GM23248 (cell line): ENCODE results near the gene C11orf86. TPM values are rescaled to one million over a fixed set of nuclear protein-coding genes. Genes with fewer than 3 reads are reported as not detected.
A peak's percentile ranks its signal among the peaks of the same experiment; 100 is the strongest.

Source experiments
- DNase-seq: peaks from one replicate; pipeline ENCODE4 v3.0.0-alpha.2; 2015
- H2AFZ ChIP-seq: fragments of 200-600 bp; sonication (generic); 2 replicates; pipeline ENCODE4 v1.6.1; 2016; ENCODE audit warnings: antibody characterized with exemption
- H3F3A ChIP-seq: fragments of 200-600 bp; sonication (generic); 2 replicates; pipeline ENCODE4 v1.6.1; 2016; ENCODE audit warnings: mild to moderate bottlenecking, antibody characterized with exemption, mixed run types; ENCODE audit not compliant: insufficient read depth
- H3K27ac ChIP-seq: fragments of 200-600 bp; sonication (generic); 2 replicates; pipeline ENCODE4 v1.5.1; 2016; ENCODE audit warnings: mild to moderate bottlenecking
- H3K27me3 ChIP-seq: fragments of 200-600 bp; sonication (generic); replicated peaks from 2 replicates; pipeline ENCODE4 v1.6.1; 2016; ENCODE audit warnings: mild to moderate bottlenecking; ENCODE audit not compliant: insufficient read depth
- H3K36me3 ChIP-seq: fragments of 200-600 bp; sonication (generic); 2 replicates; pipeline ENCODE4 v1.6.1; 2016; ENCODE audit warnings: low read depth, mild to moderate bottlenecking
- H3K4me1 ChIP-seq: fragments of 200-600 bp; sonication (generic); 2 replicates; pipeline ENCODE4 v1.6.1; 2016; ENCODE audit warnings: mild to moderate bottlenecking; ENCODE audit not compliant: insufficient read depth
- H3K4me2 ChIP-seq: fragments of 200-600 bp; sonication (generic); one replicate; pipeline ENCODE4 v1.6.1; 2016; ENCODE audit warnings: mild to moderate bottlenecking; ENCODE audit not compliant: unreplicated experiment
- H3K4me3 ChIP-seq: fragments of 200-600 bp; sonication (generic); 2 replicates; pipeline ENCODE4 v1.5.1; 2016; ENCODE audit warnings: mild to moderate bottlenecking
- H3K79me2 ChIP-seq: fragments of 200-600 bp; sonication (generic); 2 replicates; pipeline ENCODE4 v1.6.1; 2016; ENCODE audit warnings: mild to moderate bottlenecking; ENCODE audit not compliant: insufficient read depth
- H3K9ac ChIP-seq: fragments of 200-600 bp; sonication (generic); 2 replicates; pipeline ENCODE4 v1.6.1; 2016; ENCODE audit warnings: mild to moderate bottlenecking
- H3K9me2 ChIP-seq: fragments of 200-600 bp; sonication (generic); 2 replicates; pipeline ENCODE4 v1.6.1; 2016; ENCODE audit warnings: mixed run types, mild to moderate bottlenecking, moderate library complexity; ENCODE audit not compliant: insufficient read depth
- H3K9me3 ChIP-seq: fragments of 200-600 bp; sonication (generic); one replicate; pipeline ENCODE4 v1.6.1; 2017; ENCODE audit warnings: low read depth
- H4K20me1 ChIP-seq: fragments of 200-600 bp; sonication (generic); 2 replicates; pipeline ENCODE4 v1.6.0; 2016; ENCODE audit not compliant: insufficient read depth
- EZH2 ChIP-seq: fragments of 200-600 bp; sonication (generic); IDR thresholded peaks from 2 replicates; pipeline ENCODE4 v1.6.1; 2018; ENCODE audit warnings: antibody characterized with exemption, mild to moderate bottlenecking; ENCODE audit not compliant: insufficient read depth, poor library complexity, severe bottlenecking
- EZH2phosphoT487 ChIP-seq: fragments of 200-600 bp; sonication (generic); IDR thresholded peaks from 2 replicates; pipeline ENCODE4 v1.6.1; 2018; ENCODE audit warnings: antibody characterized with exemption, moderate library complexity, mild to moderate bottlenecking, low read depth; ENCODE audit not compliant: insufficient read depth
- WGBS, 2 experiments: methylation state at CpG; one replicate each; pipeline ENCODE4 v1.1.6; 2015 to 2017; ENCODE audit warnings: low lambda C conversion rate in 2 of 2, low coverage in 1 of 2; ENCODE audit errors: missing lambda C conversion rate in 2 of 2; 5-methylcytosine and 5-hydroxymethylcytosine counted together
- in situ Hi-C: fragments of 300-500 bp; cut with MboI; formaldehyde crosslinking; loops from 2 replicates; pipeline ENCODE4 v1.15.0; 2020
- microRNA-seq: library from miRNA; unstranded; fragments of <30 nt; microRNA quantifications from one replicate; pipeline ENCODE4, GENCODE V29; 2016; ENCODE audit warnings: borderline number of aligned reads
- polyA plus RNA-seq: library from polyadenylated mRNA; unstranded; fragments of >200 nt; fragmentation: Nextera tagmentation; extraction: Ambion mirVana; gene quantifications from 2 replicates; pipeline ENCODE4 v1.2.1, GENCODE V29; 2016
- small RNA-seq: library from RNA; depleted of rRNA; stranded (forward); fragments of <200 nt; gene quantifications from one replicate; pipeline ENCODE3, GENCODE V24; 2014; ENCODE audit warnings: low read depth, low replicate concordance
- total RNA-seq: library from RNA; depleted of rRNA; stranded (reverse); fragments of >200 nt; shearing (Covaris generic); gene quantifications from 2 replicates; pipeline ENCODE4 v1.2.3, GENCODE V29; 2014; rRNA removed

Gene C11orf86
- total and polyA plus RNA-seq, 2 experiments from 2014 or later: not detected

DNA sequence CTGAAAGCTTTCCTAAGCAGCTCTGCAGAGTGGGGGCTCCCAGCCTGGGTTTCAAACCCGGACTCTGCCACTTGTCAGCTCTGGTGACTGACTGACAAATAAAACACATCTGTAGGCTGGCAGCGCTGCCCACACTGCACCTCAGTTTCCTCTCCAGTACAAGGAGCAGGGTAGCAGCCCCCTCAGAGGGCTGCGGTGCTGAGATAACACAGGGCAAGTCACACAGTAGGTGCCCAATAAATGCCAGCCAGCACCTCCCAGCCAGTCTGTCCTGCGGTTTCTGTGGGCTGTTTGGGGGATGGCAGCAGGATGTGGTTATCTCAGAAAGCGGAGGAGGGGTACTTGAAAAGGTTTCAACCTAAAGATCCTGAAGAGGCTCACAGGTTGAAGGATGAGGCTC, 49.3 kb downstream of the C11orf86 start:
- DNase-seq: no peak
- Histone ChIP-seq H3K79me2 (no peaks in the 10 kb centered on the region), H3K36me3 (no peaks in the 10 kb centered on the region), H4K20me1 (no peaks in the 10 kb centered on the region), H2AFZ (no peak overlapping the region), H3K4me2 (no peak overlapping the region), H3K27me3 (no peaks in the 10 kb centered on the region), H3K4me3 (no peak overlapping the region), H3K27ac (no peak overlapping the region), H3K4me1 (peaks cover 9% of the 10 kb centered on the region), H3F3A (peaks cover 7% of the 10 kb centered on the region; the same call in 1 of the 2 replicates), H3K9ac (no peak overlapping the region), H3K9me2 (no peaks in the 10 kb centered on the region), H3K9me3 (no peaks in the 10 kb centered on the region)
- in situ Hi-C loops: no loop called here
- TF ChIP-seq EZH2: no peak
- no peak for TF ChIP-seq EZH2phosphoT487
- 92 to 93% methylated on average over 5 of the region's 5 CpGs for WGBS, 2 experiments

DNA sequence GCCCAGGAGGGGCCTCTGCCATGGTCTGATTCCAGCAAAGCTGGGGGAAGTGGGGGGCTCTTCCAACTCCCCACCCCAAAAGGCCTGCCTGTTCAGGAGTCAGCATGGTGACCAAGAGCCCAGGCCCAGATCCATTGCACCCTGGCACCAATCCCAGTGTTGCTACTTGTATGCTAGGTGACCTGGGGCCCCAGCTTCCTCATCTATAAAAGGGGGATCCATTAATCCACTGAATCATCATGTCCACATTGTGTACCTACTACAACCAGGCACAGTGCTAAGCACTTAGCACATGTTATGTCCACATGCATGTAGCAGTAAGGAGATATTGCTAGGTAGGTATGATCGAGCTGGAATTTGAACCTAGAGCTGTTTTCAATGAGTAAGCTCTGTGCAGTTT, 49.9 kb downstream of the C11orf86 start:
- no peaks in the 10 kb centered on the region for H4K20me1 ChIP-seq
- peaks cover 7% of the 10 kb centered on the region; the same call in 1 of the 2 replicates for H3F3A ChIP-seq
- peaks cover 9% of the 10 kb centered on the region for H3K4me1 ChIP-seq
- H3K9me2 ChIP-seq: no peaks in the 10 kb centered on the region
- no peaks in the 10 kb centered on the region for H3K9me3 ChIP-seq
- no peak overlapping the region for H3K4me3 ChIP-seq
- no peaks in the 10 kb centered on the region for H3K79me2 ChIP-seq
- no peaks in the 10 kb centered on the region for H3K27me3 ChIP-seq
- no peak overlapping the region for H3K27ac ChIP-seq
- TF ChIP-seq EZH2: no peak
- no peak for TF ChIP-seq EZH2phosphoT487
- in situ Hi-C loops: no loop called here
- no peak overlapping the region for H3K9ac ChIP-seq
- 69 to 73% methylated on average over 1 of the region's 1 CpG for WGBS, 2 experiments
- no peak overlapping the region for H2AFZ ChIP-seq
- no peaks in the 10 kb centered on the region for H3K36me3 ChIP-seq
- DNase-seq: peak; percentile 25
- no peak overlapping the region for H3K4me2 ChIP-seq

DNA sequence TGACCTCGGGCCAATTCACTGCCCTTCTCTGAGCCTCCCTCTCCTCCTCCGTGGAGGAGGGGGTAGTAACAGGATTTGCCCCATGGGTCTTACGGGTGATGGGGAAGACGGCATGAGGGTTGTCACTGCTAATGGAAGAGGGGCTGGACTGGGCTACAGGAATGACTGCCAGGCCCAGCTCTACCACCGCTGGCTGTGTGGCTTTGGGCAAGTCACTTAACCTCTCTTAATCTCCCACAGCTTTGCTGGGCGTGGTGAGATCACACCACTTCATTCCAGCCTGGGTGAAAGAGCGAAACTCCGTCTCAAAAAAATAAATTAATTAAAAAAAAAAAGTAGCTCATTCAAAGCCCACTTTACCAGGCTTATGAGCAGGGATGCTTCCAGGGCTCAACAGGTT, 50.6 kb downstream of the C11orf86 start:
- Histone ChIP-seq H3K9ac (no peak overlapping the region), H3K79me2 (no peaks in the 10 kb centered on the region), H3K27ac (no peak overlapping the region), H3K4me3 (no peak overlapping the region), H3K36me3 (no peaks in the 10 kb centered on the region), H3K4me2 (no peak overlapping the region), H3K9me3 (no peaks in the 10 kb centered on the region), H2AFZ (no peak overlapping the region), H3K4me1 (peaks cover 9% of the 10 kb centered on the region), H3K27me3 (no peaks in the 10 kb centered on the region), H4K20me1 (no peaks in the 10 kb centered on the region), H3F3A (peaks cover 7% of the 10 kb centered on the region; the same call in 1 of the 2 replicates), H3K9me2 (no peaks in the 10 kb centered on the region)
- in situ Hi-C loops: no loop called here
- 93 to 97% methylated on average over 8 of the region's 8 CpGs for WGBS, 2 experiments
- no peak for DNase-seq
- no peak for TF ChIP-seq EZH2

Small RNA genes lying within 50 kb of the gene (microRNA-seq; reads per million reads assigned to microRNA genes)
- not detected for gene MIR3163

Small RNA genes lying within 50 kb of the gene (small RNA-seq; reads per million reads assigned to genes)
- not detected for gene MIR3163

Other genes with a start within 250 kb of the C11orf86 start
- gene SPTBN2, start 246.1 kb upstream of the C11orf86 start, total RNA-seq: 0.13 and 0.22 TPM in 2 replicates
- gene SPTBN2, start 246.1 kb upstream of the C11orf86 start, polyA plus RNA-seq: 0.13 TPM in 1 of 2 replicates, not detected in the other
- gene RCE1, start 131.9 kb upstream of the C11orf86 start, total RNA-seq: 10.0 and 19.2 TPM in 2 replicates
- gene RCE1, start 131.9 kb upstream of the C11orf86 start, polyA plus RNA-seq: 15.9 and 16.6 TPM in 2 replicates
- 38.3 and 42.2 TPM in 2 replicates for gene LRFN4, start 118.2 kb upstream of the C11orf86 start, total RNA-seq
- gene LRFN4, start 118.2 kb upstream of the C11orf86 start, polyA plus RNA-seq: 5.4 and 5.9 TPM in 2 replicates
- gene PC, start 16.9 kb upstream of the C11orf86 start, total RNA-seq: 16.4 and 23.1 TPM in 2 replicates
- gene PC, start 16.9 kb upstream of the C11orf86 start, polyA plus RNA-seq: 16.6 and 17.7 TPM in 2 replicates
- 2.8 and 3.3 TPM in 2 replicates for gene SYT12, start 47.8 kb downstream of the C11orf86 start, total RNA-seq
- gene SYT12, start 47.8 kb downstream of the C11orf86 start, polyA plus RNA-seq: 0.75 and 1.9 TPM in 2 replicates
- 14.2 and 28.7 TPM in 2 replicates for gene RHOD, start 81.5 kb downstream of the C11orf86 start, total RNA-seq
- 32.3 and 33.2 TPM in 2 replicates for gene RHOD, start 81.5 kb downstream of the C11orf86 start, polyA plus RNA-seq
- 23.4 and 34.4 TPM in 2 replicates for gene KDM2A, start 144.0 kb downstream of the C11orf86 start, total RNA-seq
- gene KDM2A, start 144.0 kb downstream of the C11orf86 start, polyA plus RNA-seq: 10.9 and 12.1 TPM in 2 replicates